Calu3 (cell line): ENCODE data around the gene TNKS2. TPM values are rescaled to one million over a fixed set of nuclear protein-coding genes. Genes with fewer than 3 reads are reported as not detected.

ENCODE experiments used
- BruUV-seq: library from RNA; stranded (reverse); fragments of 400-500 nt; replicated peaks from 2 replicates; lab custom pipeline; 2021; lab: Mats Ljungman, UMichigan
- CTCF ChIA-PET: fragments of 300-600 bp; sonication (Branson Sonifier 250); formaldehyde crosslinking; loops from one replicate; lab custom pipeline; 2022; ENCODE audit warnings: antibody characterized with exemption; lab: Charles Lee
- DNase-seq: peaks from one replicate; pipeline ENCODE4 v3.0.0; 2022
- H3K27ac Mint-ChIP-seq: one replicate; pipeline ENCODE4 v1.8.0; 2022; ENCODE audit warnings: mixed read lengths; ENCODE audit not compliant: unreplicated experiment
- H3K27me3 Mint-ChIP-seq: one replicate; pipeline ENCODE4 v1.8.0; 2022; ENCODE audit warnings: mixed read lengths; ENCODE audit not compliant: unreplicated experiment
- H3K36me3 Mint-ChIP-seq: one replicate; pipeline ENCODE4 v1.8.0; 2022; ENCODE audit warnings: mild to moderate bottlenecking, moderate library complexity, mixed read lengths; ENCODE audit not compliant: insufficient read depth, unreplicated experiment
- H3K4me1 Mint-ChIP-seq: one replicate; pipeline ENCODE4 v1.8.0; 2022; ENCODE audit warnings: mild to moderate bottlenecking, low read depth, mixed read lengths; ENCODE audit not compliant: unreplicated experiment
- H3K4me3 Mint-ChIP-seq: one replicate; pipeline ENCODE4 v1.8.0; 2022; ENCODE audit warnings: mild to moderate bottlenecking, low read depth, moderate library complexity, mixed read lengths; ENCODE audit not compliant: unreplicated experiment
- H3K9me3 Mint-ChIP-seq: one replicate; pipeline ENCODE4 v1.8.0; 2022; ENCODE audit warnings: low read depth, mixed read lengths; ENCODE audit not compliant: unreplicated experiment
- CTCF ChIP-seq: fragments of 200-600 bp; IDR thresholded peaks from one replicate; pipeline ENCODE4 v1.8.0; 2022; ENCODE audit warnings: antibody characterized with exemption; ENCODE audit not compliant: unreplicated experiment
- intact Hi-C: fragments of 100-400 bp; cut with micrococcal nuclease; formaldehyde crosslinking; loops from one replicate; pipeline ENCODE4 v1.10.0; 2022; ENCODE audit not compliant: unreplicated experiment
- total RNA-seq: library from RNA; stranded (reverse); gene quantifications from 2 replicates; pipeline ENCODE4 v1.2.3, GENCODE V29; 2022

The TNKS2 gene
- total RNA-seq, 1 experiment from 2014 or later = 24.6 TPM

- DNase-seq = no peak
Observed at GRCh38 chr10:91759581-91759986, 38.6 kb upstream of the TNKS2 start.

GRCh38 chr10:91761721-91762120 lies 36.5 kb upstream of the TNKS2 start:
- Mint-ChIP-seq H3K4me1 (no peaks in the 10 kb centered on the region), H3K27ac (no peak overlapping the region), H3K4me3 (no peak overlapping the region), H3K9me3 (no peaks in the 10 kb centered on the region), H3K27me3 (peaks cover 17% of the 10 kb centered on the region), H3K36me3 (no peaks in the 10 kb centered on the region)
- no peak for TF ChIP-seq CTCF
- DNase-seq = no peak
- BruUV-seq = no TSS peak
- CTCF ChIA-PET = no interaction called here
- intact Hi-C loops = no loop called here

More at GRCh38 chr10:91759581-91759986, 38.6 kb upstream of the TNKS2 start:
- Mint-ChIP-seq H3K36me3 (no peaks in the 10 kb centered on the region), H3K27ac (no peak overlapping the region), H3K9me3 (no peaks in the 10 kb centered on the region), H3K4me3 (no peak overlapping the region), H3K27me3 (peaks cover 17% of the 10 kb centered on the region), H3K4me1 (no peaks in the 10 kb centered on the region)
- CTCF ChIA-PET = no interaction called here
- no TSS peak for BruUV-seq
- intact Hi-C loops = no loop called here
- no peak for TF ChIP-seq CTCF

GRCh38 chr10:91762878-91763277 lies 35.3 kb upstream of the TNKS2 start:
- intact Hi-C loops = no loop called here

GRCh38 chr10:91766676-91767075 lies 31.6 kb upstream of the TNKS2 start:
- intact Hi-C loops = no loop called here
- H3K27ac Mint-ChIP-seq = no peak overlapping the region

More at GRCh38 chr10:91762878-91763277, 35.3 kb upstream of the TNKS2 start:
- H3K36me3 Mint-ChIP-seq = no peaks in the 10 kb centered on the region
- H3K27me3 Mint-ChIP-seq = peaks cover 17% of the 10 kb centered on the region
- DNase-seq = no peak
- TF ChIP-seq CTCF = no peak
- CTCF ChIA-PET = no interaction called here
- BruUV-seq = no TSS peak
- no peaks in the 10 kb centered on the region for H3K9me3 Mint-ChIP-seq
- H3K4me1 Mint-ChIP-seq = no peaks in the 10 kb centered on the region
- H3K27ac Mint-ChIP-seq = no peak overlapping the region
- no peak overlapping the region for H3K4me3 Mint-ChIP-seq

More at GRCh38 chr10:91766676-91767075, 31.6 kb upstream of the TNKS2 start:
- DNase-seq = no peak
- H3K9me3 Mint-ChIP-seq = no peaks in the 10 kb centered on the region
- no TSS peak for BruUV-seq
- TF ChIP-seq CTCF = no peak
- peaks cover 13% of the 10 kb centered on the region for H3K27me3 Mint-ChIP-seq
- H3K36me3 Mint-ChIP-seq = no peaks in the 10 kb centered on the region
- no peak overlapping the region for H3K4me3 Mint-ChIP-seq
- no peaks in the 10 kb centered on the region for H3K4me1 Mint-ChIP-seq
- CTCF ChIA-PET = no interaction called here
